Heart left ventricle (tissue), 16 donors: Measurements from ENCODE around the gene UMPS. TPM values are rescaled to one million over a fixed set of nuclear protein-coding genes. Genes with fewer than 3 reads are reported as not detected.

ENCODE experiments used
- ATAC-seq, 4 donors: fragments of 200-7000 bp; cut with Tn5 transposase; one replicate each; pipeline ENCODE4 v1.9.1; 2020 to 2022; ENCODE audit warnings: moderate library complexity in 4 of 4, mild to moderate bottlenecking in 3 of 4, moderate number of reproducible peaks in 1 of 4
- DNase-seq, 5 donors: peaks; one replicate each; pipeline ENCODE4 v3.0.0-alpha.2; 2020
- H3K27ac ChIP-seq, 12 donors: fragments of 200-600 bp; sonication (generic) in 4 of 12; one replicate each; pipeline versions ENCODE4 v1.5.0 to v1.8.0; 2016 to 2022; ENCODE audit warnings: mild to moderate bottlenecking in 2 of 12
- H3K27me3 ChIP-seq, 9 donors: fragments of 200-600 bp; sonication (generic) in 2 of 9; one replicate each; pipeline versions ENCODE4 v1.5.1 to v1.8.0; 2016 to 2022; ENCODE audit warnings: mild to moderate bottlenecking in 3 of 9
- H3K36me3 ChIP-seq, 9 donors: fragments of 200-600 bp; sonication (generic) in 2 of 9; one replicate each; pipeline versions ENCODE4 v1.5.0 to v1.8.0; 2018 to 2022; ENCODE audit warnings: mild to moderate bottlenecking in 2 of 9
- H3K4me1 ChIP-seq, 12 donors: fragments of 200-600 bp; sonication (generic) in 4 of 12; one replicate each; pipeline versions ENCODE4 v1.5.0 to v1.8.0; 2016 to 2022; ENCODE audit warnings: mild to moderate bottlenecking in 3 of 12
- H3K4me3 ChIP-seq, 12 donors: fragments of 200-600 bp; sonication (generic) in 4 of 12; one replicate each; pipeline versions ENCODE4 v1.5.0 to v1.8.0; 2017 to 2022; ENCODE audit warnings: mild to moderate bottlenecking in 9 of 12, moderate library complexity in 4 of 12
- H3K9me3 ChIP-seq, 12 donors: fragments of 200-600 bp; sonication (generic) in 4 of 12; one replicate each; pipeline versions ENCODE4 v1.5.0 to v1.8.0; 2016 to 2022; ENCODE audit warnings: mild to moderate bottlenecking in 1 of 12
- CTCF ChIP-seq, 12 donors: fragments of 200-600 bp; sonication (generic) in 4 of 12; IDR thresholded peaks; one replicate each; pipeline versions ENCODE4 v1.5.0 to v1.8.0; 2018 to 2022; ENCODE audit warnings: antibody characterized with exemption in 12 of 12, mild to moderate bottlenecking in 5 of 12
- POLR2A ChIP-seq, 2 donors: fragments of 450-650 bp; IDR thresholded peaks; one replicate each; pipeline ENCODE4 v1.6.1; 2017; ENCODE audit warnings: antibody characterized with exemption in 2 of 2, mild to moderate bottlenecking in 2 of 2, moderate library complexity in 2 of 2
- WGBS, 4 donors: extraction: QIAGEN DNeasy Blood & Tissue Kit in 2 of 4; methylation state at CpG; one replicate each; pipeline versions ENCODE4 v1.1.5 to v1.1.7; 2013 to 2018; 5-methylcytosine and 5-hydroxymethylcytosine counted together
- intact Hi-C, 10 donors: fragments of 100-400 bp; cut with DNase I; formaldehyde crosslinking; loops; one replicate each; pipeline versions ENCODE4 v1.11.1 to v1.14.2; 2022
- polyA plus RNA-seq, 2 donors: library from polyadenylated mRNA; stranded (reverse); fragments of 200-250 nt; gene quantifications; one replicate each; pipeline ENCODE4 v1.2.3, GENCODE V29; 2013
- total RNA-seq, 9 donors: library from RNA; depleted of rRNA in 2 of 9; stranded (reverse); fragments of >200 nt in 2 of 9; fragmentation: NEBNext Ultra II Directional in 3 of 9; extraction: Animal tissue kit (Norgen Biotek cat#: 25700) in 3 of 9; gene quantifications; one replicate each; pipeline versions ENCODE4 v1.1.0 to v1.2.4, GENCODE V29; 2016 to 2023
- donor health status: ischemic (EF 13 %, LVEDD 7.1; RV severe dilation, severe dysfunction).
- donor health status: healthy with polysubstance abuse.
- donor health status: DM: no; HTN: yes; CAD: no.
- donor health status: DM: no; HTN: no; CAD: no.
- donor health status: ischemic (EF 25% LVEDD 6.9; RV normal size, moderate dysfunction).
- donor health status: ischemic (EF 25% LVEDD 5.7; RV mildly dilated, moderate dysfunction).
- donor health status: healthy.
- donor health status: DM: yes; HTN: yes; CAD: no.
- donor health status: ischemic (EF 35%, LVEDD 5.7; RV mildly dilated, moderate dysfunction).
- donor health status: nonischemic (EF 11% LVEDD 7.7; RV severe dilation, severe dysfunction).
- donor health status: DM: yes; HTN: yes; CAD: no.
- donor health status: PGD.
- donor health status: ischemic (EF 29% LVEDD 5.4; RV normal size, mild dysfunction).
- donor health status: nonischemic (EF 23%, LVEDD 6.1; RV moderate dilation, normal function).

Gene UMPS
- total and polyA plus RNA-seq, 11 donors = 2.3 to 15.9 (median 7.1) TPM

GRCh38 chr3:124763644-124764358 is 33.5 kb downstream of the UMPS start:
- TF ChIP-seq POLR2A (IDR thresholded peaks at IDR 0.05) (no peak), CTCF (IDR thresholded peaks at IDR 0.05) (no peak)
- Histone ChIP-seq H3K4me3 (no peak overlapping the region), H3K27ac (no peak overlapping the region), H3K4me1 (peaks cover 0 to 18% (median 10%) of the 10 kb centered on the region in 12 donors), H3K36me3 (peaks cover 2 to 68% (median 60%) of the 10 kb centered on the region in 9 donors), H3K9me3 (no peaks in the 10 kb centered on the region), H3K27me3 (no peaks in the 10 kb centered on the region)
- intact Hi-C loops = loop anchor here in 4 of 10 donors (2.0 to 10.0 kb wide), 4 partner anchors 133 to 401 kb away; no protein-coding TSS in a partner anchor
- 90 to 95% (median 93%) methylated on average over 14 to 15 of the region's 15 CpGs for WGBS, 4 donors
- ATAC-seq = no peak
- no peak for DNase-seq

- intact Hi-C loops = loop anchor here in 4 of 10 donors (5.0 to 10.0 kb wide), 3 partner anchors 218 to 400 kb away; no protein-coding TSS in a partner anchor
- no peaks in the 10 kb centered on the region for H3K27me3 ChIP-seq
- H3K9me3 ChIP-seq = no peaks in the 10 kb centered on the region
- no peak for DNase-seq
- H3K27ac ChIP-seq = no peak overlapping the region
- ATAC-seq = no peak
- H3K4me1 ChIP-seq = peaks cover 0 to 24% (median 13%) of the 10 kb centered on the region in 12 donors
- TF ChIP-seq CTCF (IDR thresholded peaks at IDR 0.05) = no peak
- H3K36me3 ChIP-seq = peaks cover 2 to 76% (median 65%) of the 10 kb centered on the region in 9 donors
- 70 to 77% (median 76%) methylated on average over 5 of the region's 5 CpGs for WGBS, 4 donors
- H3K4me3 ChIP-seq = no peak overlapping the region
Observed at GRCh38 chr3:124764746-124765145, 34.5 kb downstream of the UMPS start.

- WGBS, 4 donors = 84 to 95% (median 88%) methylated on average over 4 to 5 of the region's 5 CpGs
- intact Hi-C loops = loop anchor here in 3 of 10 donors (10.0 kb wide), 1 partner anchor 399 kb away; no protein-coding TSS in a partner anchor
- Histone ChIP-seq H3K9me3 (no peaks in the 10 kb centered on the region), H3K27ac (no peak overlapping the region), H3K4me1 (peaks cover 0 to 30% (median 17%) of the 10 kb centered on the region in 12 donors), H3K36me3 (peaks cover 2 to 78% (median 67%) of the 10 kb centered on the region in 9 donors), H3K27me3 (no peaks in the 10 kb centered on the region), H3K4me3 (no peak overlapping the region)
- peak in 1 of 5 donors; percentile 9 for DNase-seq
- ATAC-seq = no peak
- TF ChIP-seq POLR2A (IDR thresholded peaks at IDR 0.05) = no peak
Observed at GRCh38 chr3:124765197-124765840, 35.1 kb downstream of the UMPS start.

- TF ChIP-seq CTCF (IDR thresholded peaks at IDR 0.05) (no peak), POLR2A (IDR thresholded peaks at IDR 0.05) (no peak)
- Histone ChIP-seq H3K4me3 (no peak overlapping the region), H3K27me3 (no peaks in the 10 kb centered on the region), H3K27ac (no peak overlapping the region), H3K36me3 (peaks cover 2 to 78% (median 67%) of the 10 kb centered on the region in 9 donors), H3K9me3 (no peaks in the 10 kb centered on the region), H3K4me1 (peaks cover 10 to 31% (median 20%) of the 10 kb centered on the region in 12 donors)
- WGBS, 4 donors = 91 to 95% (median 93%) methylated on average over 16 of the region's 16 CpGs
- intact Hi-C loops = loop anchor here in 3 of 10 donors (10.0 kb wide), 1 partner anchor 398 kb away; no protein-coding TSS in a partner anchor
- peak in 1 of 5 donors; percentile 18 for DNase-seq
- no peak for ATAC-seq
Observed at GRCh38 chr3:124766113-124767095, 36.2 kb downstream of the UMPS start.
